GM21390 (cell line): ENCODE results near the gene NPEPL1.

ENCODE experiments used
- ATAC-seq: cut with Tn5 transposase; IDR thresholded peaks from one replicate; pipeline ENCODE4 v1.9.1; 2021; ENCODE audit not compliant: unreplicated experiment

Gene NPEPL1

DNA sequence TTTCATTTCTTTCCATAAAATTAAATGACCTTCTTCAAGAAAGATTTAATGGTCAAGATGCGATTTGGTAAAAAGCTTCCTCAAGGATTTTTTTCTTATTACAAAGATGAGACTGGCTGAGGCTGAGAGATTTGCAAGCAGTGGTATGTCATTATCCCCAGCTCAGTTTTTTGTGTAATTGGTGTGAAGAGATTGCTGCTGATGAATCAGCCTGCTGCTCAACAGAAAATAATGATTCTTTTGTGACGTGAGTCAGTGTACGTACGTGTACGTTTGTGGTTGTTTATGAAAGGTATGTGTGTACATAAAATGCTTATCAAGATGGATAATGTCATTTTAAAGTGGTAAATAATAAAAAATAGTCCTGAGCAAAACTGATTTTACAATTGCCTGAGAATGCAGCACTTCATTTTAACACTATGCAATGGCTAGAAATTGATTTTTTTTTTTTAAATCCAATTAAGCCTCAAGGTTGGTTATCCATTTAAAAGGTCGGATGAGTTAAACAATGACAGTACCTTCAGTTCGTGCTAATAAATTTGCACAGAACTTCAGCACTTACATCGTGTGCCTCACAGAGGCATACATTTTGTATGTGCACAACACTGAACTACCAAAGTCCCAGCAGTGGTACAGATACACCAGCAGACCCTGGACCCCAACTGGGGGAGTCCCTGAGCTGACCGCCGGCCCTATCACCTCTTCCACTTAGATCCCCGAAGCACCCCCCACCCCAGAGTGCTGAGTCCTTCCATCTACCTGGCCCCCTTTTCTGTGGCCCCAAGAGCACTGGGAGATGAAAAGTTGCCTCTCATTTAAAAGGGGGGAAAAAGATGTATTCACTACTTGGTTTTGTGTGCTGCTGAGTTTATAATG, 9.7 kb upstream of the NPEPL1 start:
- ATAC-seq, result no peak

- ATAC-seq, result no peak
These were observed 8.3 kb upstream of the NPEPL1 start for GRCh38 chr20:58684291-58684690.

GRCh38 chr20:58685988-58686387, 6.6 kb upstream of the NPEPL1 start:
- no peak for ATAC-seq

DNA sequence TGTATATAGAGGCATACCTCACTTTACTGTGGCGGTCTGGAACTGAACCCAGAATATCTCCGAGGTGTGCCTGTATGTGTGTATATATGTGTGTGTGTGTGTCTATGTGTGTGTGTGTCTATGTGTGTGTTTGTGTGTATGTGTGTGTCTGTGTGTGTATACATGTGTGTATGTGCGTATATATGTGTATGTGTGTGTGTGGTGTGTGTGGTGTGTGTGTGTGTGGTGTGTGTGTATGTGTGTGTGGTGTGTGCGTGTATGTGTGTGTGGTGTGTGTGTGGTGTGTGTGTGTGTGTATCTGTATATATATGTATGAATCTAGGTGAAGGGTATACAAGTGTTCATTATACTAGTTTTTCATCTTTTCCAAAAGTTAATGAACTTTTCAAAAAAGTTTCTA, 4.2 kb upstream of the NPEPL1 start:
- ATAC-seq, result no peak

GRCh38 chr20:58688840-58689239, 3.8 kb upstream of the NPEPL1 start:
- ATAC-seq, result no peak

GRCh38 chr20:58690396-58691135, 2.0 kb upstream of the NPEPL1 start:
- no peak for ATAC-seq

GRCh38 chr20:58691773-58692578, 624 bp upstream of the NPEPL1 start:
- ATAC-seq, result no peak

- peak; percentile 15 for ATAC-seq
These were observed 816 bp downstream of the NPEPL1 start for GRCh38 chr20:58693226-58694006.

- no peak for ATAC-seq
These were observed 1.9 kb downstream of the NPEPL1 start for GRCh38 chr20:58694241-58695083.

DNA sequence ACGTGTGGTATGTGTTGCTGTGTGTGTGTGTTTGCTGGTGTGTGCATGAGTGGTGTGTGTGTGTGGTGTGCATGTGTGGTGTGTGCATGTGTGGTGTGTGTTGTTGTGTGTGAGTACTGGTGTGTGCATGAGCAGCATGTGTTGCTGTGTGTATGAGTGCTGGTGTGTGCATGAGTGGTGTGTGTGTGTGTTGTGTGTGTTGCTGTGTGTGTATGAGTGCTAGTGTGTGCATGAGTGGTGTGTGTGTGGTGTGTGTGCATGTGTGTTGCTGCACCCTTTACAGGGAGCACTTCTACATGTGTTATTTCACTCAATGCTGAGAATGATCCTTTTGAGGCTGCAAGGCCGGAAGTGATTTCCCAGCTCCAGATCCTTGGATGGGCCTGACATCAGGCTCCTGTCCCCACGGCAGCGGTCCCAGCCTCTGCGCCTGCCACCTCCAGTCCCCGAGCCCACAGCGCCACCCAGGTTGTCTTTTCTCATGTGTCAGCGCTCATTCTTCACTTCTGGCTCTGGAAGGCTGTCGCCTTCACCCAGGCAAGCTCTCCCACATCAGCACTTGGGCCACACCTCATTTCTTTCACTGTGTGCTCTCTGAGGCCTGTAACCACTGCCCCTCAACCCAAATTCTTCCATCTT, 2.6 kb downstream of the NPEPL1 start:
- ATAC-seq, result no peak

GRCh38 chr20:58695895-58696375, 3.3 kb downstream of the NPEPL1 start:
- no peak for ATAC-seq

DNA sequence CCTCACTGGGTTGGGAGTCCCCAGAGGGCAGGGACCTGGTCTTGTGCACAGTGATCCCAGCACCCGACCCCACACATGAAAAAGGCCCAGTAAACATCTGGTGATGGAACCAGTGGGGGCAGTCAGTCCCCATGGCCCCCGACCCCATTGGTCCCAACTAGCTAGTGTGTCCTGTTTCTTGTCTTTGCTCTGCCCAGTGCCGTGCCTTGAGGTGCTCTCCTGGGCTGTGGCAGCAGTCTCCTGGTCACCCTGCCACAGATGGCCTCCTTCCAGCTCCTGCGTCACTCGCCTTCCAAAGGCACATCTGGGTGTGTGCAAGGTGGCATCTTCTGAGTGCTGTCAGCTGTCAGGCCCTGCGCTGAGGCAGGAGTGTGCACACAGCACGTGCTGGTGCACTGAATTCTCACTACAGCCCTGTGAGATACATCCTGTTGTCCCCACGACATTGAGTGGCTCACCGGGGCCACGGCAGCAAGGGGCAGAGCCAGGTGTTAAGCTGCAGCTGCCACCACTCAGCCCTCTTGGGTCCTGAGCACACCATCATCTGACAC, 3.9 kb downstream of the NPEPL1 start:
- no peak for ATAC-seq

DNA sequence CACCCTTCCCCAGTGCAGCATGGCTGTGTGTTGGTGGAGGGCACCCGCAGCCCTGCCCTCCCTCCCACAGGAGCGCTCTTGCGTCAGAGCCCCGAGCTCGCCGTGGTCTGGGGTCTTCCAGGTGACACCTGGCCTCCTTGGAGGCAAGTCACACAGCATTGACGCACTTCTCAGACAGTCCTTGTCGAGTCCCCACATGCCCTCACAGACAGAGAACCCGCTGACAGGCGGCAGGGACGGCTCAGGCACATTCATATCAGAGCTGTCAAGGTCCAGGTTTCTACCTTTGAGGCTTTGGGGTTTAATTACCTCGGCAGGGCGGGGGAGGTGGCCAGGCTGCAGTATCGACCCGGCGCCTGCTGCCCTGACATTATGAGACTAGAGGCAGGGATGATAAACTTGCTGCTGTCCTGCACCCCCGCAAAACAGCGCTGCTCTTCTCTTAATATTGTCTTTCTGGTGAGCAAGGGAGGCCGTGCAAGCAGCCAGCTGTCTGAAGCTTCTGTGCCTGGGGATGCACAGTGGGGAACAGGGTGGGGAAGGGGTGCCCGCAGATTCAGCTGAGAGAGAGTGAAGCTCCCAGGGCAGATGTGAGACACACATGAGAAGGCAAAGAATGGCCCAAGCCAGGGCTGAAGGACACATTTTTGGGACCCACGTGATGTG, 4.7 kb downstream of the NPEPL1 start:
- ATAC-seq, result no peak

DNA sequence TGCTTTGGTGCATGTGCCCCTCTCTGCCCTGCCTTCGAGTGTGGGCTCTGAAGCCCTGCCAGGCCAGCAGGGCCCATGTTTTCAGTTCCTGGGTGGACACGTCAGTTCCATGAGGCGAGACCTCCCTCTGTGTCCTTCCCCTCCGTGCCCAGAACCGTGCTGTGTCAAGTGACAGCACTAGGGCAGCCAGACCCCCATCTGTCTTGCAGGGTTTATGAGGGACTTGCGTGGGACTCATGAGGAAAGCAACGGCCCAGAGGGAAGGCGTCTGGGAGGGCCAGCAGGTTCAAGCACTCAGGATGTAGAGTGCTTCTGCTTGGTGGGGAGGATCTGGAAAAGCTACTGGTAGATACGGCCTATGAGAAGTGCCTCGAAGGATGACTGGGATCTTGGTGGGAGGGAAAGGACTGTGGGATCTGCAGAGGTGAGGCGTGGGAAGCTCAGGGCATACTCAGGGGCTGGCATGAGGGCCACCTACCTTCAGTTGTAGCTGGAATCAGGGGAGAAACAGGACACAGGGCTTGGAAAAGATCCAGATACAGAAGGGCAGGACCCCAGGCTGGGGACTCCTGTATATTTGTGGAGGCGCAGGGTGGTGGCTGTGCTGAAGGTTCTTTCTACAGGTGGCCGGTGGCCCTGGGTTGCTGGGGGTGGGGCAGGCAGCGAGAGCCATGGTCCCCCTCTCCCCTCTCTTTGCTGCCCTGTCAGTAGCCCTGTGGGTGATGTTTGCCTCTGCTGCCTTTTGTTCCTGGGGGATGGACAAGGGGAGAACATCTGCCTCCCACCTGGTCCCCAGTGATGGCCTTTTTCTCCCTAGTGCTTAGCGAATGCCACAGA, 5.5 kb downstream of the NPEPL1 start:
- no peak for ATAC-seq

- no peak for ATAC-seq
These were observed 6.4 kb downstream of the NPEPL1 start for GRCh38 chr20:58698741-58699622.

- no peak for ATAC-seq
These were observed 7.1 kb downstream of the NPEPL1 start for GRCh38 chr20:58699623-58700107.
